Spinal cord (tissue), 4 donors: ENCODE measurements around the gene ZNF274. TPM values are rescaled to one million over a fixed set of nuclear protein-coding genes. Genes with fewer than 3 reads are reported as not detected.

ENCODE experiments used
- polyA plus RNA-seq, 2 donors: library from polyadenylated mRNA; unstranded; fragments of 120-200 nt; gene quantifications; one replicate each; pipeline ENCODE4 v1.2.1, GENCODE V29; 2013; ENCODE audit not compliant: insufficient read length in 2 of 2
- total RNA-seq, 2 donors: library from RNA; depleted of rRNA in 1 of 2; stranded (reverse); fragments of 120-200 nt in 1 of 2; fragments of >200 nt in 1 of 2; gene quantifications; one replicate each; pipeline versions ENCODE4 v1.2.3 to v1.2.4, GENCODE V29; 2013 to 2014

Gene ZNF274
- total and polyA plus RNA-seq, 4 donors: 18.8 to 28.5 (median 24.0) TPM

Other genes with a start within 250 kb of the ZNF274 start
- gene ZNF418, start 247.7 kb upstream of the ZNF274 start, total RNA-seq: 10 to 100 TPM; 27.4 to 28.7 TPM
- gene ZNF418, start 247.7 kb upstream of the ZNF274 start, polyA plus RNA-seq: 10 to 100 TPM; 23.9 to 32.9 TPM
- gene ZNF256, start 235.4 kb upstream of the ZNF274 start, total RNA-seq: 10 to 100 TPM; 11.1 to 12.3 TPM
- 1 to 10 TPM; 7.4 to 8.9 TPM for gene ZNF256, start 235.4 kb upstream of the ZNF274 start, polyA plus RNA-seq
- 1 to 10 TPM in 1 of 2 donors, under 1 TPM in 1; 0.40 to 1.9 TPM for gene C19orf18, start 208.5 kb upstream of the ZNF274 start, total RNA-seq
- 1 to 10 TPM; 1.1 to 4.8 TPM for gene C19orf18, start 208.5 kb upstream of the ZNF274 start, polyA plus RNA-seq
- gene ZNF606, start 180.2 kb upstream of the ZNF274 start, total RNA-seq: 10 to 100 TPM; 33.3 to 39.3 TPM
- gene ZNF606, start 180.2 kb upstream of the ZNF274 start, polyA plus RNA-seq: 10 to 100 TPM; 23.2 to 25.1 TPM
- gene ZSCAN1, start 149.0 kb upstream of the ZNF274 start, total RNA-seq: 1 to 10 TPM in 1 of 2 donors, under 1 TPM in 1; 0.79 to 3.0 TPM
- gene ZSCAN1, start 149.0 kb upstream of the ZNF274 start, polyA plus RNA-seq: 10 to 100 TPM; 12.9 to 14.9 TPM
- 10 to 100 TPM; 10.8 to 21.4 TPM for gene ZNF135, start 123.8 kb upstream of the ZNF274 start, total RNA-seq
- 10 to 100 TPM; 15.1 to 26.1 TPM for gene ZNF135, start 123.8 kb upstream of the ZNF274 start, polyA plus RNA-seq
- gene ZSCAN18, start 84.8 kb upstream of the ZNF274 start, total RNA-seq: 100 to 1,000 TPM in 1 of 2 donors, 10 to 100 TPM in 1; 81.2 to 115 TPM
- 100 to 1,000 TPM; 124 to 151 TPM for gene ZSCAN18, start 84.8 kb upstream of the ZNF274 start, polyA plus RNA-seq
- gene ZNF329, start 32.3 kb upstream of the ZNF274 start, total RNA-seq: 10 to 100 TPM; 30.9 to 34.5 TPM
- 10 to 100 TPM; 19.8 to 21.2 TPM for gene ZNF329, start 32.3 kb upstream of the ZNF274 start, polyA plus RNA-seq
- 10 to 100 TPM; 46.3 to 52.6 TPM for gene ZNF544, start 45.9 kb downstream of the ZNF274 start, total RNA-seq
- 10 to 100 TPM; 28.9 to 40.4 TPM for gene ZNF544, start 45.9 kb downstream of the ZNF274 start, polyA plus RNA-seq
- 10 to 100 TPM in 1 of 2 donors, 1 to 10 TPM in 1; 9.5 to 12.0 TPM for gene ZNF8, start 95.9 kb downstream of the ZNF274 start, total RNA-seq
- gene ZNF8, start 95.9 kb downstream of the ZNF274 start, polyA plus RNA-seq: 10 to 100 TPM in 1 of 2 donors, 1 to 10 TPM in 1; 8.2 to 13.9 TPM
- 10 to 100 TPM; 33.9 to 49.3 TPM for gene ERVK3-1, start 122.3 kb downstream of the ZNF274 start, total RNA-seq
- 10 to 100 TPM; 65.3 to 68.5 TPM for gene ERVK3-1, start 122.3 kb downstream of the ZNF274 start, polyA plus RNA-seq
- gene ZSCAN22, start 143.9 kb downstream of the ZNF274 start, total RNA-seq: 1 to 10 TPM; 2.3 to 3.4 TPM
- gene ZSCAN22, start 143.9 kb downstream of the ZNF274 start, polyA plus RNA-seq: 1 to 10 TPM; 3.1 to 3.4 TPM
- 10 to 100 TPM in 1 of 2 donors, 1 to 10 TPM in 1; 2.0 to 10.8 TPM for gene A1BG, start 170.4 kb downstream of the ZNF274 start, total RNA-seq
- gene A1BG, start 170.4 kb downstream of the ZNF274 start, polyA plus RNA-seq: 1 to 10 TPM; 5.0 TPM
- 1 to 10 TPM; 3.7 to 4.9 TPM for gene ZNF497, start 179.7 kb downstream of the ZNF274 start, total RNA-seq
- gene ZNF497, start 179.7 kb downstream of the ZNF274 start, polyA plus RNA-seq: 1 to 10 TPM; 6.9 to 9.1 TPM
- 1 to 10 TPM in 1 of 2 donors, under 1 TPM in 1; 0.99 to 2.3 TPM for gene ZNF837, start 198.0 kb downstream of the ZNF274 start, total RNA-seq
- gene ZNF837, start 198.0 kb downstream of the ZNF274 start, polyA plus RNA-seq: 1 to 10 TPM; 2.6 to 3.2 TPM
- gene RPS5, start 204.2 kb downstream of the ZNF274 start, total RNA-seq: 1,000 to 10,000 TPM in 1 of 2 donors, 100 to 1,000 TPM in 1; 925 to 1,177 TPM
- 100 to 1,000 TPM; 731 to 753 TPM for gene RPS5, start 204.2 kb downstream of the ZNF274 start, polyA plus RNA-seq
- gene RNF225, start 212.6 kb downstream of the ZNF274 start, total RNA-seq: not detected
- gene RNF225, start 212.6 kb downstream of the ZNF274 start, polyA plus RNA-seq: not detected
- 10 to 100 TPM; 16.8 to 18.3 TPM for gene ZNF584, start 225.6 kb downstream of the ZNF274 start, total RNA-seq
- gene ZNF584, start 225.6 kb downstream of the ZNF274 start, polyA plus RNA-seq: 10 to 100 TPM; 13.8 to 15.4 TPM